Measurements from ENCODE around the gene PJA1. TPM values are rescaled to one million over a fixed set of nuclear protein-coding genes. Genes with fewer than 3 reads are reported as not detected.

PJA1 gene
- polyA plus RNA-seq, 2 of the 4 experiments (the other 2 are of a cell fraction): 19.6 to 20.2 TPM

- Histone ChIP-seq H3K4me2 (no peak overlapping the region), H3K4me1 (no peaks in the 10 kb centered on the region), H3K4me3 (no peak overlapping the region), H3K9me3 (no peaks in the 10 kb centered on the region), H3K27ac (no peak overlapping the region)
- 59% methylated on average over 4 of the region's 5 CpGs for WGBS (ENCODE audit: missing lambda C conversion rate)
- TF ChIP-seq CHD4 (IDR thresholded peaks at IDR 0.05; ENCODE audit: borderline replicate concordance): no peak
- no peak for TF ChIP-seq HOXA7 (CRISPR knock-in tag; IDR thresholded peaks at IDR 0.05)
- TF ChIP-seq MYC (IDR thresholded peaks at IDR 0.05; ENCODE audit: borderline replicate concordance, low read length): no peak
- no peak for TF ChIP-seq ZFP36 (IDR thresholded peaks at IDR 0.05; ENCODE audit: borderline replicate concordance, partially characterized antibody)
- TF ChIP-seq CBX2 (IDR thresholded peaks at IDR 0.05; ENCODE audit: borderline replicate concordance, low read depth): no peak
- POLR2A ChIA-PET: no interaction called here
- DNase-seq (ENCODE audit: low read depth in 1 of 2, low spot score in 1 of 2): no peak
- ATAC-seq: no peak
- no peak for FAIRE-seq
- CTCF ChIA-PET: interaction anchor here (1.4 kb wide), 1 partner anchor 299 kb away, joined by 4 read pairs; no protein-coding TSS in a partner anchor
These were observed 38.6 kb downstream of the PJA1 start for GRCh38 chrX:69126642-69127041.

- ChIA-PET POLR2A (no interaction called here), CTCF (interaction anchor here (0.8 to 3.3 kb wide), 2 partner anchors 9 to 297 kb away, joined by 7 to 11 read pairs; no protein-coding TSS in a partner anchor)
- Histone ChIP-seq H3K9me3 (no peaks in the 10 kb centered on the region), H3K4me1 (no peaks in the 10 kb centered on the region), H3K27ac (no peak overlapping the region), H3K4me2 (no peak overlapping the region), H3K4me3 (no peak overlapping the region)
- WGBS (ENCODE audit: missing lambda C conversion rate): 90% methylated on average over 3 of the region's 5 CpGs
- FAIRE-seq (no peak), DNase-seq (ENCODE audit: low read depth in 1 of 2, low spot score in 1 of 2) (no peak), ATAC-seq (no peak)
- TF ChIP-seq HEYL (CRISPR knock-in tag; IDR thresholded peaks at IDR 0.05) (no peak), RNF2 (IDR thresholded peaks at IDR 0.05; ENCODE audit: borderline replicate concordance, low read depth) (no peak), HES2 (IDR thresholded peaks at IDR 0.05) (no peak), MAFK (IDR thresholded peaks at IDR 0.05; ENCODE audit: partially characterized antibody) (no peak), EHMT2 (IDR thresholded peaks at IDR 0.05; ENCODE audit: low read depth) (no peak), MAZ (IDR thresholded peaks at IDR 0.05; ENCODE audit: borderline replicate concordance, low read depth, low read length) (no peak), RARB (CRISPR knock-in tag; IDR thresholded peaks at IDR 0.05) (no peak), JUN (IDR thresholded peaks at IDR 0.05) (no peak), GATA3 (IDR thresholded peaks at IDR 0.05; ENCODE audit: borderline replicate concordance) (no peak), CEBPB (IDR thresholded peaks at IDR 0.05) (no peak), ESRRA (IDR thresholded peaks at IDR 0.05; ENCODE audit: borderline replicate concordance, low read length) (no peak), SMC3 (IDR thresholded peaks at IDR 0.05) (no peak)
These were observed 40.2 kb downstream of the PJA1 start for GRCh38 chrX:69125094-69125493.

GRCh38 chrX:69124108-69124507, 41.1 kb downstream of the PJA1 start:
- no peaks in the 10 kb centered on the region for H3K9me3 ChIP-seq
- no peak overlapping the region for H3K4me2 ChIP-seq
- H3K27ac ChIP-seq: no peak overlapping the region
- no peaks in the 10 kb centered on the region for H3K4me1 ChIP-seq
- CTCF ChIA-PET: interaction anchor here (1.3 to 3.3 kb wide), 2 partner anchors 10 to 98 kb away, joined by 4 to 11 read pairs; no protein-coding TSS in a partner anchor
- no peak for ATAC-seq
- no peak overlapping the region for H3K4me3 ChIP-seq
- DNase-seq (ENCODE audit: low read depth in 1 of 2, low spot score in 1 of 2): no peak
- 49% methylated on average over 3 of the region's 3 CpGs for WGBS (ENCODE audit: missing lambda C conversion rate)
- no peak for FAIRE-seq
- POLR2A ChIA-PET: no interaction called here
- TF ChIP-seq MAFK (IDR thresholded peaks at IDR 0.05; ENCODE audit: partially characterized antibody) (no peak), HOXB5 (CRISPR knock-in tag; IDR thresholded peaks at IDR 0.05) (no peak), ESRRA (IDR thresholded peaks at IDR 0.05; ENCODE audit: borderline replicate concordance, low read length) (no peak), CTCF (IDR thresholded peaks at IDR 0.05) (no peak), REST (IDR thresholded peaks at IDR 0.05) (no peak), CBX8 (IDR thresholded peaks at IDR 0.05) (no peak), HOXB13 (CRISPR knock-in tag; IDR thresholded peaks at IDR 0.05; ENCODE audit: low read depth) (no peak), HOXA7 (CRISPR knock-in tag; IDR thresholded peaks at IDR 0.05) (no peak), TP53 (CRISPR knock-in tag; IDR thresholded peaks at IDR 0.05) (no peak), SMC3 (IDR thresholded peaks at IDR 0.05) (no peak), EHF (CRISPR knock-in tag; IDR thresholded peaks at IDR 0.05) (no peak), JUN (IDR thresholded peaks at IDR 0.05) (no peak)
